T-helper 1 cell treated with Interleukin-12 subunit alpha and Interleukin-12 subunit beta and Interleukin-4 antibody, amounts not matched to agents 30 ng/mL and 1 ng/mL, for 36 hours (primary cell): Measurements from ENCODE around the gene ZNRF1. TPM values are rescaled to one million over a fixed set of nuclear protein-coding genes. Genes with fewer than 3 reads are reported as not detected.
"Not testable (repeated sequence)": the region's sequence is repeated elsewhere in the genome, so short reads cannot be mapped to it uniquely, and the experiment has no call there.

Experiments used
- intact Hi-C: fragments of 100-400 bp; cut with micrococcal nuclease; formaldehyde crosslinking; loops from one replicate; pipeline ENCODE4 v1.15.1; 2024
- total RNA-seq: library from RNA; stranded (reverse); gene quantifications from 2 replicates; pipeline ENCODE4 v1.2.3, GENCODE V29; 2022

Gene ZNRF1
- total RNA-seq, 1 donor from 2014 or later = 49.0 TPM

DNA sequence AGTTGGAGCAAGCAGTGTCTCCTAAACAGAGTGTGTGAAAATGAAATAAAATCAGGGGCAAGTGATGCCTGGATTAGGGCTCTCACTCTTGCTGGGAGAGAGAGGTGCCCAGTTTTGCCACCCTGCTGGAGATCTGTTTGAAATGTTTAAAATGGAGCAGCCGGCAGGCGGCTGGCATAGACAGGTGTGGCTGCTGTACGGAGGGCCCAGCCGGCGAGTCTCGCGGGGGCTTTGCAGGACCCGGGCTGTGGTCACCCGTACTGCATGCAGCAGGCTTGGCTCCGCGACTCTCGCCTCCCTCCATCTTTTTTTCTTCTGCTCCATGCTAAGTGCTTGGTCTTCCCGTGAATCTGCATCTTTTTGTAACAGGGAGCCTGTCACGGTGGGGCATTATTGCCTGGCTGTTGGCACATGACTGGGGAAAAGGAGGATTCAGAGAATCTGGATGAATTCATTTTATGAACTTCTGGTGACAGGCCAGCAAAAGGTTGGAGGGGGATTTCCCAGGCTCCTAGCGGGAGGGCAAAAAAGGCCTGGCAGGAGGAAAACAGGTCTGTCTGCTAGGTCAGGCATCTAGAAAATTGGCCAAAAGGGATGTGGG is 1.8 kb downstream of the ZNRF1 start:
- intact Hi-C loops = loop anchor here (1.0 to 2.0 kb wide), 3 partner anchors 12 to 188 kb away; no protein-coding TSS in a partner anchor

DNA sequence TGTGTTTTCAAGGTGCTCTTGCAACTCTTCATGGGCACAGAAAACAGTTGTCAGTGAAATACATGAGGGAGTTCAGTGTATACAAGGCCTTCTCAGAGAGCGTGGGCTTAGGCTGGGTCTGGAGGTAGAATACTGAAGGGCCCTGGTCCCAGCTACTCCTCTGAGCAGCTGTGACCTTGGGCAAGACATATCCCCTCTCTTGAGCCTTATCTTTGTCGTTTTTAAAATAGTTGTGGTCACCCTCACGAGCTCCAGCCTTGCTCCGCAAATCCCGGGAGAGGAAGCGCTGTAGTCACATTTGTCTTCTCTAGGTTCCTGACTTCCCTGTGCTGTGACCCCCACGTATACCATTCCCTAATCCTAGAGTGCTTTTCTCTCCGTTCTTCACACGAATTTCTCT is 3.6 kb downstream of the ZNRF1 start:
- intact Hi-C loops = no loop called here

DNA sequence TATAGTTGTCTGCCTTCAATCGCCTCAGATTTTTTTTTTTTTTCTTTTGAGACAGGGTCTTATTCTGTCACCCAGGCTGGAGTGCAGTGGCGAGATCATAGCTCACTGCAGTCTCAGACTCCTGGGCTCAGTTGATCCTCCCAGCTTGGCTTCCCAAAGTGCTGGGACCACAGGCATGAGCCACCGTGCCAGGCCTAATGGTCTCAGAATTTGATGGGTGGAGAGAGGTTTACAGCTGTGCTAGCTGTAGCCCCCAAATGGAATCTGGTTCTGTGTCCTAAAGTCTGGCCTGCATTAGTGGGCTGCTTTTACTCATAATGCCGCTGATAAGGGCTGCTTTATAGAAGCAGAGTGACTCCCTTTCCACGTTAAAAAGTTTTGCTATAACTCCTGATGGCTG is 5.1 kb downstream of the ZNRF1 start:
- intact Hi-C loops = no loop called here

DNA sequence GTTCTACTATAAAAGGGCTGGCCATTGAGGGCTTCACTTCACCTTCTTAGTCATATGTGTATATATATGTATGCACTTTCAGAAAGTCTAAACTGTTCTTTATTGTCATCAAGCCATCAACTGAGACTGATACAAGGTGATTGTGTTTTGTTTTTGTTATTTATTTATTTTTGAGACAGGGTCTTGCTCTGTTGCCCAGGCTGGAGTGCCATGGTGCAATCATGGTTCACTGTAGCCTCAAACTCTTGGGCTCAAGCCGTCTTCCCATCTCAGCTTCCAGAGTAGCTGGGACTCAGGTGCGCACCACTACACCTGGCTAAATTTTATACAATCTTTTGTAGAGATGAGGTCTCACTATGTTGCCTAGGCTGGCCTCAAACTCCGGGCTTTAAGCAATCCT is 5.6 kb downstream of the ZNRF1 start:
- intact Hi-C loops = no loop called here

DNA sequence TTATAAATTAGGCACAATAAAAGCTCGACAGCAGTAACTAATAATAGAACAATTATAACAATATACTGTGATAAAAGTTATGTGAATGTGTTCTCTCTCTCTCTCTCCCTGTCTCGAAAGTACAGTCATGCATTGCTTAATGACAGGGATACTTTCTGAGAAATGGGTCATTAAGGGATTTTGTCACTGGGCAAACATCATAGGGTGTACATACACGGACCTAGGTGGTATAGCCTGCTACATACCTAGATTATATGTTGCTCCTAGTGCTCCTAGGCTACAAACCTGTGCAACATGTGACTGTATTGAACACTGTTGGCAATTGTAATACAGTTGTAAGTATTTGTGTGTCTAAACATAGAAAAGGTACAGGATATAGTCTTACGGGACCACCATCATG is 6.9 kb downstream of the ZNRF1 start:
- intact Hi-C loops = no loop called here

DNA sequence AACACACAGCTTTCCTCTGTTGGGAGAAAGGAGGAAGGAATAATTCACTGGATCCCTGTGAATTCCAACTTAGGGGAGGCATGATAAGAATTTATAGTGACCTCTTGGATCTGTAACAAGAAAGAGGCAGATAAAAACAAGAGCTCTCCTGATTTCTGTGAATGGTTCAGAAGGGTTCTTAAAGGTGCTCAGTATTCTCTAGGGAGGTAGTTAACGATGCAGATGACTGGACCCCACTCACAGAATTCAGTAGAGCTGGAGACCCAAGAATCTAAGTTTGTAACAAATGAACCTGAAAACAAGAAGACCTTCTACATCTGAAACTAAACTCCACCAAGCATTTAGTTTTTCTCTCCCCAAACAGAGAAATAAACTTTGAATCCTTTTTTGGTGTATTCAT is 8.6 kb downstream of the ZNRF1 start:
- intact Hi-C loops = no loop called here

DNA sequence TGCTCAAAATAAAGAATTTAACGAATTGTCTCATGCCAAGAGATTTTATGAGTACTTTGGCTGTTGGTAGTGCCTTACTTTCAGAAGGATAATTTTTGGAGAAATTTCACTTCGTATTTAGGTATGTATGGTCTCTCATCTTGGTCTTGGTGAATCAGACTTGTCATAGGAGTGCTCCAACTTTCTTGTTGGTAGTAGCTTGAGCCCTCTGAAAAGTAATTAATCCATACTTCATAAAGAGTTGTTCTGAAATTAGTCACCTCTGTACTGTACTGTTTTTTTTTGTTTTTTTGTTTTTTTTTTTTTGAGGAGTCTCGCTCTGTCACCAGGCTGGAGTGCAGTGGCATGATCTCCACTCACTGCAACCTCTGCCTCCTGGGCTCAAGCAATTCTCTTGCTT is 11.6 kb downstream of the ZNRF1 start:
- intact Hi-C loops = no loop called here

DNA sequence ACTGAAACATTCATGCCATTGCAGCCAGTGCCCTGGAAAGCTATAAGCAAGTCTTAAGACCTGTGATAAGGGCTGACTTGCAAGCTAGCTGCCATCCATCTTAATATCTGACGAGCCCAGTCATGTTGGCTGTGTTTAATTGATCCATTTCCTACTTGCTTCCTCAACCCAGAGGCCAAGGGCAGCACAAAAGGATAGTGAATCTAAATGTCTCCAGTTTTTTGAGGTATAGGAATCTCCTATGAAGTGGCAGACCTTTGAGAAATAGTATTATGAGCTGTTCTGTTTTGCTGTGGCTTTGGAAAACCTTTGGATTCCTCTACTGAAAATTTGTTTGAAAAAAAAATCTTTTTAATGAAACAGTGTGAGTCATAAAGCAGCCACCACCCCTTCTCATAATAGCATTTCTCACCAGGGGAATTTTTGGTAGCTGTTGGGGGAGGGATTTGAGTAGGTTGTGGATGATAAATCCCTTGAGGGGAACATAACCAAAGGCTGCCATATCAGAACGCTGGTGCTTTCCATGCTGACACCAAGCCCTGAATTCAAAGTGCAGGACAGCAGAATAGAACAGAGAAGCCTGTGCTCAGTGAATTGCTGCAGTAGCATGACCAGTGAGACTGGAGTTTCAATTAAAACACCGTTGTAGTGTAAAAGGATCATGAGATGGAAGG is 12.9 kb downstream of the ZNRF1 start:
- intact Hi-C loops = loop anchor here (1.0 to 2.0 kb wide), 8 partner anchors 9 to 137 kb away; partner anchors contain the start of genes WDR59 and ZFP1

DNA sequence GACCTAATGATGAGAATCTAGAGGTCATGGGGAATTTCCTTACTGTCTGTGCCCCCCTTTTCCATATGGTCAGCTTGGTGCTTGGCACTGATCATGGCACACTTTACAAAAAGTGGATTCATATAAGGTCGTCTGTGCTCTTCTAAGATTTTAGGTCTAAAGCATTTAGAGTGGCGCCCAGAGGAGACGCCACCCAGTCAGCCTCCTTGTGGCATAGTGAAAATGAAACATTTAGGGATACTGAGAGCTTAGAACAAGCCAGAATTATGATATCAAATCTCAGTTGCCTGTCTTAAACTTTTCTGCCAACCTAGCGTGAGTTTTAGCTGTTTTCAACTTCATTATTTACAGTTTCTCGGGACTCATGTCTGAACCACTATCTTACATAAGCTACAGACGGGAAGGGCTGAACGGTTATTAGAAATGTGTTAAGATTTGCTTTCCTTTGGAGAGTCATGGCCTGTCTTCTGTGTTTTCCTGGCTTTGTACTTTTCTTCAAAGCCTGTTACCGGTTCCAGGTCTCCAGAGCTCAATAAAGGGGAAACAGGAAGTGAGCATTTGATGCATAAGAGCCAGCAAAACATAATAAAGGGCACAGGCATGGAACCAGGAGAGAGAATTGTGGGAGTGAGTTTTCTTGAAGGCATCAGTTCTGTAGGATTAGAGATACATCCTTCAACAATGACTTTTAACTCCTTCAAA is 13.7 kb downstream of the ZNRF1 start:
- intact Hi-C loops = loop anchor here (1.0 to 2.0 kb wide), 8 partner anchors 8 to 136 kb away; partner anchors contain the start of genes WDR59 and ZFP1

DNA sequence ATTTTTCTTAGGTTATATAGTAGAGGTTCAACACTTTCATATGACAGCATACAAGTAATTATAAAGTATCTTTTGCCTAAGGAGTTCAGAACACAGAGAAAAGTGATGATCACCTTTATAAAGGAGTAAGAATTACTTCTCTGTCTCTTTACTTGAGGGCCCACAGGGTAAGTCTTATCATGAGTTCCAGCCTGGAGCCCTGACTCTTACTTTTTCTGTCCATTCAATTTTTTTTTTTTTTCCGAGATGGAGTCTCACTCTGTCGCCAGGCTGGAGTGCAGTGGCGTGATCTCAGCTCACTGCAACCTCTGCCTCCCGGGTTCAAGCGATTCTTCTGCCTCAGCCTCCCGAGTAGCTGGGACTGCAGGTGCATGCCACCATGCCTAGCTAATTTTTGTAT is 14.3 kb downstream of the ZNRF1 start:
- intact Hi-C loops = loop anchor here (2.0 kb wide), 1 partner anchor 52 kb away; no protein-coding TSS in a partner anchor

DNA sequence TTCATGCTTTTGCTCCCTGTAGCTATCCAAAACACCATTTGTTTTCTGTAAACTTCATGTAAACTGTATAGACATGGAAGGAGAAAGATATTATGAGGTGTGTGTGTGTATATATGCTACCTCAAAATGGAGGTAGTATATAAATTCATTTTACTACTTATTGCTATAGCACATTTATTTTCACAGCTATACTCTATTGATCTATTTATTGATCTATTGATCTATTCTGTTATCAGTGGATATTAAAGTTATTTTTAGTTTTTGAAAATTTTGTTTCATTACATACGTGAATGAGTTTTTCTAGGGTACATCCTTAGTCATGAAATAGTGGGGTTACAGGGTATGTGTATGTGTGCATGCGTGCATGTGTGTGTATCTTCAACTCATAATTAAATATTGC is 15.5 kb downstream of the ZNRF1 start:
- intact Hi-C loops = no loop called here

DNA sequence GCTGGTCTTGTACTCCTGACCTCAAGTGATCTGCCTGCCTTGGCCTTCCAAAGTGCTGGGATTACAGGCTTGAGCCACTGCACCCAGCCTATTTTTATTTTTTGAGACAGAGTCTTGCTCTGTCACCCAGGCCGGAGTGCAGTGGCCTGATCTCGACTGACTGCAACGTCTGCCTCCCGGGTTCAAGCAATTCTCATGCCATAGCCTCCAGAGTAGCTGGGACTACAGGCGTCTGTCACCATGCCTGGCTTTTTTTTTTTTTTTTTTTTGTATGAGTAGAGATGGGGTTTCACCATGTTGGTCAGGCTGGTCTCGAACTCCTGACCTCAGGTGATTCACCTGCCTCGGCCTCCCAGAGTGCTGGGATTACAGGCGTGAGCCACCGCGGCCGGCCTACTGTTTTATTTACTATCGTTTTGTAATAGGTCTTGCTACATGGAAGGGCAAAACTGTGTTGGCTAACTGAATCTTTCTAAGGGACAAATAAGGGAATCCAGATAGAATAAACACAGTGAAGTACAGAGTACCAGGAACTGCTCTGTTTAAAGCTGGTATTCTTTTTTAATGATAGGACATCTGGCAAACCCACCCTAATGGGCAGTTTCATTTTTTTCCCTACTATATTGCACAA is 17.7 kb downstream of the ZNRF1 start:
- intact Hi-C loops = not testable (repeated sequence)

DNA sequence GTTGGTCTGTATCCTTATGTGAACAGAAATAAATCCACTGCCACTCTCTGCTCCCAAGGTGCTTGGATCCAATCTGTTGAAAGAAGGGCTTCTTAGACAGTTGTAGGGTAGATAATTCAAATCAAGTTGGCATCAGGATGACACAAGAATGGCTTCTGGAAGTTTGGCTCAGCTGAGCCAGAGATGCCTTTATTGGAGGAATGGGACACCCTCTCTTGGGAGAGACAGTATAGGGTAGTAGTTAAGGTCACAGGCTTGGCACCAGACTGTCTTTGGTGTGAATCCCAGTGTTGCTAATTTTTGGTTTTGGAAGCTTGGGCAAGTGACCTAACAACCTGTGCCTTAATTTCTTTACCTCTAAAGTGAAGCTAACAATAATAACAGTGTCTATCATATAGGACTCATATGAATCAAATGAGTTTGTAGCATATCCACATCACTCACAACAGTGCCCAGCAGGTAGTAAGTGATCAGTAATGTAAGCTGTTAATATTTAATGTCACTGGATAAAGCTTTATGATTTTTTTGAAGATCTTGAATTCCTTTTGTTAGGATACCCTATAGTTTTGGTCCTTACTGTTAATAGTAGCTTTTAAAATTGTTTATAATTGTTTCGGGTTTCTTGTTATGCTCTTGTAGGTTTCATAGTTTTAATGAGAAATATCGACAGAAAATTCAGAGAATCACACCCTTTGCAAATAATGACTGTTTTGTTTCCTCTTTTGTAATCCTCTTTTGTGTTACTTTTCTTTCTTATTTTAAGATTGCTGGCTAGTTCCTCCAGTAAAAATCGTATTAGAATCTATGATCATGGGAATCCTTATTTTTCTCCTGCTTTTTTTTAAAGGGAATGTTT is 19.1 kb downstream of the ZNRF1 start:
- intact Hi-C loops = no loop called here

DNA sequence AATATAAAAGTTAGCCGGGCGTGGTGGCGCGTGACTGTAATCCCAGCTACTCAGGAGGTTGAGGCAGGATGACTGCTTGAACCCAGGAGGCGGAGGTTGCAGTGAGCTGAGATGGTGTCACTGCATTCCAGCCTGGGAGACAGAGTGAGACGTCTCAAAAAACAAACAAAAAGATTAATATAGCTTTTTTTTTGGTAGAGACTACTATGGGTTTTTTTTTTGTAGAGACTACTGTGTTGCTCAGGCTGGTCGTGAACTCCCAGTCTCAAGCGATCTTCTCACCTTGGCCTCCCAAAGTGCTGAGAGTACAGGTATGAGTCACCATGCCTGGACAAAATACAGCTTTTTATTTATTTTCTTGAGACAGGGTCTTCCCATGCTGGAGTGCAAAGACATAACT is 20.2 kb downstream of the ZNRF1 start:
- intact Hi-C loops = no loop called here

DNA sequence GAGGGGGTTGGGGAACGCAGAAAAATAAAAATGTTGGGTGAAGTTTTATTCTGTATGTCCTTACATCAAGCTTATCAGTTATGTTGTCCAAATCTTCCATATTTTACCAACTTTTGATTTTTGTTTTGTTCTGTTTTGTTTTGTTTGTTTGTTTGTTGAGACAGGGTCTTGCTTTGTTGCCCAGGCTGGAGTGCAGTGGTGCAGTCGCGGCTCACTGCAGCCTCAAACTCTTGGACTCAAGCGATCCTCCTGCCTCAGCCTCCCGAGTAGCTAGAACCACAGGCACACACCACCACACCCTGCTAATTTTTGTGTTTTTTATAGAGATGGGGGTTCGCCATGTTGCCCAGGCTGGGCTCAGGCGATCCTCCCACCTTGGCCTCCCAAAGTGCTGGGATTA is 20.8 kb downstream of the ZNRF1 start:
- intact Hi-C loops = no loop called here

DNA sequence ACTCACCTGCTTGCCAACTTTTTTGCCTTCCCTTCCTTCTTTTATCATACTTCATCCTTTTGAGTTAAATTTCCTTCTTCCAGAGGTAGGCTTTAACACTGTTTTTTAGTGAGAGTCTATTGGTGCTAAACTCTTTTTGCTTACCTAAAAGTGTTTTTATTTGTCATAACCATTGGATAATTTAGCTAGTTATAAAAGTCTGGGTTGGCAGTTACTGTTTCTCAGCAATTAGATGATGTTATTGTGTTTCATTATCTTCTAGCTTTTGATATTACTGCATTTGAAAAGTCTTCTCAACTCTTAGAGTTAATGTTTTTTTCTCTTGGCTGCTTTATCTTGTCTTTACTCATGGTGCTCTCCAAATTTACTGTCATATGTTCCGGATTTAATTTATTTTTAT is 22.6 kb downstream of the ZNRF1 start:
- intact Hi-C loops = no loop called here

DNA sequence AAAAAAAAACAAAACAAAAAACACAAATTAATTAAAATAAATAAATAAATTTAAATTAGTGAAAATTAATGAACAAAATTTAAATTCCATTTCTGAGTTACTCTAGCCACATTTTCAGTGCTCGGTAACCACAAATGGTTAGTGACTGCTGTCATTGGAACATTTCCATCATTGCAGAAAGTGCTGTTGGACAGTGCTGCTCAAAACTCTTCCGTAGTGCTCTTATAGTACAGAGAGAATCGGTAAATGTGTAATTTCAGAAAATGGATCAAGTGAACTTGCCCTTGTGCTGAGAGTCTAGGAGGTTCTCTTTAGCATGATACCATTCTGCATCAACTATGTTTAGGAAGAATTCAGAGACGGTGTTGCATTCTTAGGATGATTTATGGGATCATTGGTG is 23.7 kb downstream of the ZNRF1 start:
- intact Hi-C loops = no loop called here

DNA sequence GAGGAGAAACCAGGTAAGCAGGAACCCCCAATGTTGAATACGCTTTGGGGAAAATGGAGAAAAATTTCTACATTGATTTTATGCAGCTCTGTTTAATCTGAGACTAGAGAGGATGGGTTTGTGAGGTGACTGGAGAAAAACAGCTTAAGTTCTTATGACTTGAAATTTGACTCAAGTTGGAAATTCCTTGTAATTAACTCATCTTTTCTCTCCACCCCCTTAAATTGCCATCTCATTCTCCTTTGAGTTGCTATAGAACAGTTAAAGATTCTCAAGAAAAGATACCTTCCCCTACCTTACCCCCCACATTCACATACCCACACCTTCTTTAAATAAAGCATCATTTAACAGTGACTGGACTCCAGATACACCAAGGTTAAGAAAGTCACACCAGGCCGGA is 24.2 kb downstream of the ZNRF1 start:
- intact Hi-C loops = no loop called here

DNA sequence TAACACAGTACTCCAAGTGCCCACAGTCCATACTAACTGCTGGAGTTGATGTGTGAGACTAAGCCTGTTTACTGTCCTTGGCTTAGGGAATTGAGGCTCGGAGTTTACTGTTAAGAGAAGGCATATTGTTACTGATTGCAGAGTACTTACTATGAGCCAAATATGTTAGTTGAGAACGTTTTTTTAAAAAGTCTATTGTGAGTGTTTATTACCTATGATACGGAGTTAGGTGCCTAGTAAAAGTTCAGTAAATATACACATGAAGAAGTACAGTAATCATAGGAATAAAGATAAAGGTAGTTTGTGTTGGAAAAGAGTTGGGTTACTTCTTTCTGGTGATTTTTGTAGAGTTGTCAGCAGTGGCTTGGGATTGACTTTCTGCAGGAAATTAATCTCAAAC is 25.4 kb downstream of the ZNRF1 start:
- intact Hi-C loops = no loop called here

DNA sequence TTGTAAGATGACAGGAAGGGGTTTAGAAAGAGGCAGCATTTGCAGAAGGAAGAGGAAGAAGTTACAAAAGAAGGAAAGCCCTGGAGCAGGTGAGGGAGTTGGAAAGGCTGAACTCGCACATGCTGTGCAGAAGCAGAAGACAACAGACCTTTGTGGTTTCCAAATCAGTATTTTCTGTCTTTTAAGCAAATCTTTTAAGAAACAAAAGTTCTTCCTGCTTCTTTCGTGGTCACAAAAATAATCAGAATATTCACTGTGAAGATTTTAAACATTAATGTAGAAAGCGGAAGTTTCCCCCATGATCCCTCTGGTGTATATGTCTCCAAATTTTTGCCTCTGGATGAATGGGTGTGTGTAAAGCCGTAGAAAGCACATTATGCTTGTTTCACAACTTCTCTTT is 25.8 kb downstream of the ZNRF1 start:
- intact Hi-C loops = no loop called here

DNA sequence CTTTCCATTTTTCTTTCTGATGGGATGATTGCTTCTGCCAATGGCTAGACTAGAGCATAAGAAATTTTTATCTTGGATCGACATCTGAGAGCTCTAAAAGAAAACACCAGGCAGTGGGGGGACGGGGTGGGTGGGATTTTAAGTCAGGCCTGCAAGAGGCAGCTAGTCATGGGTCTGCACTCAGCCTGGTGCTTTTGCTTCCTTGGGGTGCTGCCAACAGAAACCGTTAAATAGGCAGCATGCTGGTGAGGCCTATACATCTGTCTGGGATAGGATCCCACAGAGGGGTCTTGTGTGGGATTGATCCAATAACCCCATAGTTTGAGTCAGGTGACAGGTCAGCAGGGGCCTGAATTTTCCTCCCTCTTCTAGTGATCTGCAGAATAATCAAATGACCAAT is 26.9 kb downstream of the ZNRF1 start:
- intact Hi-C loops = no loop called here
